ENCODE data around the gene HHAT.

- TF ChIP-seq CTCF (IDR thresholded peaks at IDR 0.05), result no peak
- TF ChIP-seq POLR2A (IDR thresholded peaks at IDR 0.05), result no peak
- no peak for TF ChIP-seq POLR2AphosphoS5 (IDR thresholded peaks at IDR 0.05)
- no peak for TF ChIP-seq EP300 (IDR thresholded peaks at IDR 0.05; ENCODE audit: low read depth)
Measured at GRCh38 chr1:210332233-210332632, 3.5 kb downstream of the HHAT start.

All from transverse colon (tissue), 4 donors.